AG04450 (cell line): ENCODE data around the gene ZNF513. TPM values are rescaled to one million over a fixed set of nuclear protein-coding genes. Genes with fewer than 3 reads are reported as not detected.
A peak's percentile ranks its signal among the peaks of the same experiment; 100 is the strongest.

Experiments used
- CTCF ChIA-PET: fragments of 300-600, 350-600 bp; formaldehyde crosslinking; extraction: SDS; loops from one replicate; lab custom pipeline; 2022; ENCODE audit warnings: antibody characterized with exemption, inconsistent platforms; lab: Charles Lee
- POLR2A ChIA-PET: fragments of 350-600 bp; formaldehyde crosslinking; extraction: SDS; loops from one replicate; lab custom pipeline; 2021; ENCODE audit warnings: antibody characterized with exemption, inconsistent platforms; lab: Yijun Ruan, JAX
- DNase-seq: peaks from one replicate; pipeline ENCODE4 v3.0.0-alpha.2; 2011; ENCODE audit warnings: low read depth, low spot score
- H3K27ac ChIP-seq: one replicate; pipeline ENCODE4 v1.5.1; 2012; ENCODE audit warnings: low read depth, low read length, control low read depth
- H3K27me3 ChIP-seq: one replicate; pipeline ENCODE4 v1.6.0; 2012; ENCODE audit warnings: low read length; ENCODE audit not compliant: control insufficient read depth, insufficient read depth
- H3K4me3 ChIP-seq: 2 replicates; pipeline ENCODE4 v1.5.1; 2011; ENCODE audit warnings: mild to moderate bottlenecking, low read depth, low read length, control low read depth
- H3K9me3 ChIP-seq: 2 replicates; pipeline ENCODE4 v1.5.1; 2012; ENCODE audit warnings: low read length; ENCODE audit not compliant: control insufficient read depth, insufficient read depth
- polyA plus RNA-seq: library from polyadenylated mRNA; depleted of rRNA; stranded (reverse); fragments of >200 nt; gene quantifications from 2 replicates; pipeline ENCODE4 v1.2.3, GENCODE V29; 2011
- TF ChIP-seq, protein P1 (sequence below): IDR thresholded peaks from 2 replicates; pipeline ENCODE4 v1.5.1; 2011; ENCODE audit warnings: low read depth, low read length, control low read depth, inconsistent platforms

Gene ZNF513
- polyA plus RNA-seq, 1 experiment, result 7.4 TPM

DNA sequence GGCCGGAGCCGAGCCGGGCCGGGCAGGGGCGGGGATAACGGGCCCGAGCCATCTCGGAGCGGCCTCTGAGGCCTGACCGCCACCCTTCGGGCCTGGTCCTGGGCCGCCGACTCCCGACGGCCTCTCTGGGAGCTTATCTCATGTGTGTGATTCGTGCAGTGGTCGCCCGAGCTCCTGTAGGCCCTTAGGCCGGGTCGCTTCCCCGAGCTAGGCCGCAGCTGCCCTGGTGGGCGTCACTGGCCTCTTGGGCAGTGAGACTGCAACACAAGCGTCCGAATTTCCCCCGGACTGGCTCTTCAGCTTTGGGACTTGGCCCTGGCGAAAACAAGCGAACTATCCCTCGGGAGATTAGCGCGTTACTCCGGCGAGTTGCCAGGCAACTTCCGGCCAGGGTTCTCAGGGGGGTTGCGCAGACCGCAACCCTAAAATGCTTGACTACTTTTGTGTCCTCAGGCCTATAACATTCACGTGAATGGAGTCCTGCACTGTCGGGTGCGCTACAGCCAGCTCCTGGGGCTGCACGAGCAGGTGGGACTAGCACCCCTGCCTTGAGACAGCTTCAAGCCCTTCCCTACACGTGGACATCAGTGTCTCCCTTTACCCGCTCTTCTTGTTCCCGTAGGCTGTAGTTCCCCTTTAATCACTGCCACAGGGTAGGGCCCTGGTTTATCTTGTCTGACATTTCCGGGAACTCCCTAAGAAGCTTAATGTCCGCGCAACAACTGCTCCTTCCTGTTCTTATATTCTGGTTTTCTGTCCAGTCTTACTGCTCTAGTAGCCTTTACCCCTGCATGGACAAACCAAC lies 9.5 kb downstream of the ZNF513 start:
- POLR2A ChIA-PET, result interaction anchor here (0.7 to 3.9 kb wide), 3 partner anchors 9 to 57 kb away, joined by 3 to 35 read pairs (median 34); partner anchors contain the start of genes GTF3C2, NRBP1 and ZNF513
- no peak for DNase-seq

DNA sequence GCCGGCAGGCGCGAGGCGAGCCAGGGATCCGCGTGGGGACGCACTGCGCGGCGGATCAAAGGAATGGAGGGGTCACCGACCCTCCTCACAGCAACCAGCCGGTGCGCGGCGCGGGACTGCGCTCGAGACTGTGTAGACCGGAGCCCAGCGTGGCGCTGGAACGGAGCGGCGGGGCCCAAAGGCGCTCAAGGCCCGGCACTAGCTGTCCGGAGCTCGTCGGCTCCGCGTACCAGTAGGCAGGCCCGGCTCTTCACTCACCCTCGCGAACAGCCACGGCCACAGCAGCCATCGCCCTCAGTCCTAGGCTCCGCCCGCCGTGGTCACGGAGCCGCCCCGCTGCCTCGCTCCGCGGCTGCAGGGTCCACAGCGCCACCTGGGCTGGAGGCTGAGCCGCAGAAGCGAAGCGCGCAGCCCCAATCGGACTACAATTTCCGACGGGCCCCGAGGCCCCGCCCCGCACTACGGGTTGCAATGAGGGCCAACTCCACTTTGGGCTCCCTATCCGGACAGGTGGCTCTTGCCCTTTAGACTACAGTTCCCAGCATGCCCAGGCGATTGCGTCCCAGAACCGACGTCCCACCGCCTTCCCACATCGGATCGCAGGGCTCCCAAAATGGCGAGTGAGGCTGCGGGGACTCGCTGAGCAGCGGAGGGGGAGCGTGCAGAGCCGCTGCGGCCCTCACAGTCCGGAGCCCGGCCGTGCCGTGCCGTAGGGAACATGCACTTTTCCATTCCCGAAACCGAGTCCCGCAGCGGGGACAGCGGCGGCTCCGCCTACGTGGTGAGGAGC lies 10.3 kb downstream of the ZNF513 start, which contains the start of the genes EIF2B4 and SNX17:
Gene EIF2B4, minus strand, starts transcription at position 313 of the 790 bp plus-strand sequence. Its CDS starts 24 bp downstream, at position 289.
Gene SNX17, plus strand, starts transcription at position 591 of the 790 bp plus-strand sequence. Its CDS starts 128 bp downstream, at position 719.
- CTCF ChIA-PET, result interaction anchor here (0.7 to 3.8 kb wide), 5 partner anchors 9 to 313 kb away, joined by 3 to 10 read pairs (median 3); partner anchors contain the start of genes PPM1G and ZNF513
- TF ChIP-seq, protein P1, sequence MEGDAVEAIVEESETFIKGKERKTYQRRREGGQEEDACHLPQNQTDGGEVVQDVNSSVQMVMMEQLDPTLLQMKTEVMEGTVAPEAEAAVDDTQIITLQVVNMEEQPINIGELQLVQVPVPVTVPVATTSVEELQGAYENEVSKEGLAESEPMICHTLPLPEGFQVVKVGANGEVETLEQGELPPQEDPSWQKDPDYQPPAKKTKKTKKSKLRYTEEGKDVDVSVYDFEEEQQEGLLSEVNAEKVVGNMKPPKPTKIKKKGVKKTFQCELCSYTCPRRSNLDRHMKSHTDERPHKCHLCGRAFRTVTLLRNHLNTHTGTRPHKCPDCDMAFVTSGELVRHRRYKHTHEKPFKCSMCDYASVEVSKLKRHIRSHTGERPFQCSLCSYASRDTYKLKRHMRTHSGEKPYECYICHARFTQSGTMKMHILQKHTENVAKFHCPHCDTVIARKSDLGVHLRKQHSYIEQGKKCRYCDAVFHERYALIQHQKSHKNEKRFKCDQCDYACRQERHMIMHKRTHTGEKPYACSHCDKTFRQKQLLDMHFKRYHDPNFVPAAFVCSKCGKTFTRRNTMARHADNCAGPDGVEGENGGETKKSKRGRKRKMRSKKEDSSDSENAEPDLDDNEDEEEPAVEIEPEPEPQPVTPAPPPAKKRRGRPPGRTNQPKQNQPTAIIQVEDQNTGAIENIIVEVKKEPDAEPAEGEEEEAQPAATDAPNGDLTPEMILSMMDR, result peak; percentile 77

More for the DNA sequence above, 9.5 kb downstream of the ZNF513 start:
- Histone ChIP-seq H3K4me3 (peak overlapping the region; percentile 96), H3K27me3 (no peaks in the 10 kb centered on the region), H3K27ac (peak overlapping the region; percentile 69), H3K9me3 (no peaks in the 10 kb centered on the region; the same call in 1 of the 2 replicates)
- TF ChIP-seq, protein P1, result no peak
- CTCF ChIA-PET, result interaction anchor here (1.1 to 3.8 kb wide), 2 partner anchors 8 to 9 kb away, joined by 6 to 10 read pairs; partner anchors contain the start of gene ZNF513

DNA sequence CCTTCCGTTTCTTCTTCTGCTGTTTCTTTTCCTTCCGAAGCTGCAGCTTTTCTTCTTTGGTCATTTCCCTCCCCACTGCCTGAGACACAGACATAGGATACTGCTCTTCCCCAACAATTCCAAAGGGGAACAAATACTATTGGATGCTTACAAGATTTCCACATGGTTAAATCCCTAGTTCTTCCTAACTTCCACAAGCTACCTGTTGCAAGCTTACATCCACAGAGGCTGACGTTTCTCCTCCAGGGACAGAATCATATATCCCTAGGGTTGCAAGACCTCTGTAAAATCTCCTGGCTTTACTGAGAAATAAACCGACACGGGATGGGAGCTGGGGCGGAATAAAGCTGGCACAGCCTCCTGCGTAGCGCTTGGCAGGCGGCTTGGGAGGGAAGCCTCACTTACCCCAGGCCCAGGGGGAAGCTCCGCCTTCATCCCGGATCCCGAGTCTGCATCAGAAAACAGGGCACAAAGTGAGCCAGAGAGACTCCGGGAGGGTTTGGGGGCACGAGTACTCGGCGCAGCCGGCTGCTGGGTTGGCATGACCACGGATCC lies 11.0 kb downstream of the ZNF513 start:
- DNase-seq, result no peak
- POLR2A ChIA-PET, result interaction anchor here (0.7 to 3.9 kb wide), 6 partner anchors 10 to 60 kb away, joined by 3 to 35 read pairs (median 6); partner anchors contain the start of genes GTF3C2, MPV17, NRBP1 and ZNF513
- TF ChIP-seq, protein P1, result no peak
- Histone ChIP-seq H3K9me3 (no peaks in the 10 kb centered on the region; the same call in 1 of the 2 replicates), H3K4me3 (peak overlapping the region; percentile 96), H3K27ac (peak overlapping the region; percentile 84), H3K27me3 (no peaks in the 10 kb centered on the region)
- CTCF ChIA-PET, result interaction anchor here (0.7 to 3.8 kb wide), 6 partner anchors 10 to 313 kb away, joined by 3 to 10 read pairs (median 3); partner anchors contain the start of genes PPM1G and ZNF513

More for the DNA sequence above, 10.3 kb downstream of the ZNF513 start, which contains the start of the genes EIF2B4 and SNX17:
- POLR2A ChIA-PET, result interaction anchor here (0.7 to 3.9 kb wide), 6 partner anchors 9 to 59 kb away, joined by 3 to 35 read pairs (median 6); partner anchors contain the start of genes GTF3C2, MPV17, NRBP1 and ZNF513
- Histone ChIP-seq H3K27ac (peak within 1 kb of the TSS; percentile 84), H3K27me3 (no peaks in the 10 kb centered on the region), H3K9me3 (no peaks in the 10 kb centered on the region; the same call in 1 of the 2 replicates), H3K4me3 (peak within 1 kb of the TSS; percentile 96)
- peak; percentile 98 for DNase-seq

DNA sequence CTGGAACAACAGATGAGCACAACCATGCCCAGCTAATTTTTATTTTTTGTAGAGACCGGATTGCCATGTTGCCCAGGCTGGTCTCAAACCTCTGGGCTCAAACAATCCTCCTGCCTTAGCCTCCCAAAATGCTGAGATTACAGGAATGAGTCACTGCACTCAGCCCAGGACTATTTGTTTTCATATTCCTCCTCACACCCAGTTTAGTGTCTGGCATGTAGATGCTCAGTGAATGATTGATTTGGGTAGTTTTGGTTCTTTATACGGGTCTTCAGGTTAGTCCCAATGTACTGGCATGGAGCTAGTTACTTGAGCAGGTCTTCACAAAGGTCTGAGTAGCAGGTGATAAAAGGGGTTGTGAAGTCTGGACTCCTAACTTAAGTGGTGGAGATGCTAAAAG lies 16.6 kb downstream of the ZNF513 start:
- Histone ChIP-seq H3K4me3 (no peak overlapping the region), H3K9me3 (no peaks in the 10 kb centered on the region), H3K27me3 (no peaks in the 10 kb centered on the region), H3K27ac (no peak overlapping the region)
- DNase-seq, result no peak
- TF ChIP-seq, protein P1, result no peak
- CTCF ChIA-PET, result no interaction called here
- POLR2A ChIA-PET, result no interaction called here
